HepG2 (cell line): ENCODE data around the gene EML2. TPM values are rescaled to one million over a fixed set of nuclear protein-coding genes. Genes with fewer than 3 reads are reported as not detected.

Experiments used
- ATAC-seq: fragments of 200-7000 bp; cut with Tn5 transposase; 3 replicates; pipeline ENCODE4 v1.9.1; 2020; ENCODE audit warnings: mild to moderate bottlenecking, moderate library complexity
- BruUV-seq: library from RNA; stranded (reverse); fragments of 400-500 nt; replicated peaks from 2 replicates; lab custom pipeline; 2021; lab: Mats Ljungman, UMichigan
- CTCF ChIA-PET: fragments of 300-600 bp; formaldehyde crosslinking; extraction: SDS; loops from one replicate; lab custom pipeline; 2021; ENCODE audit warnings: low total read pairs, inconsistent platforms, low intra/inter-chr PET ratio; lab: Yijun Ruan, JAX
- POLR2A ChIA-PET: fragments of 350-600 bp; sonication (Branson Sonifier 250); formaldehyde crosslinking; loops from one replicate; lab custom pipeline; 2020; ENCODE audit warnings: antibody characterized with exemption, inconsistent platforms; lab: Yijun Ruan, JAX
- DNase-seq: peaks from one replicate; pipeline ENCODE4 v3.0.0-alpha.2; 2015; ENCODE audit warnings: low spot score
- FAIRE-seq: peaks from 3 replicates; lab custom pipeline; 2011; peaks lifted over from hg19 to GRCh38; lab: Jason Lieb, UNC
- H2AFZ ChIP-seq: one replicate; pipeline ENCODE4 v1.6.1; 2011; ENCODE audit warnings: low read length, inconsistent platforms
- H3K27ac ChIP-seq: fragments of 300-600 bp; 3 replicates; pipeline ENCODE4 v1.8.0; 2011; ENCODE audit warnings: mixed run types, mild to moderate bottlenecking, mixed read lengths, low read length, inconsistent platforms; ENCODE audit not compliant: insufficient read depth; ENCODE audit errors: extremely low read length
- H3K27me3 ChIP-seq, 2 experiments: fragments of 200-600 bp in 1 of 2; 2 replicates in 1 of 2; 3 replicates in 1 of 2; pipeline versions ENCODE4 v1.6.0 to v1.8.0; 2011; ENCODE audit warnings: low read length in 2 of 2, mild to moderate bottlenecking in 2 of 2, moderate library complexity in 2 of 2, inconsistent platforms in 1 of 2; ENCODE audit not compliant: insufficient read depth in 2 of 2, control insufficient read depth in 1 of 2
- H3K36me3 ChIP-seq, 2 experiments: fragments of 200-600 bp in 1 of 2; replicated peaks in 1 of 2; 2 replicates in 1 of 2; 3 replicates in 1 of 2; pipeline versions ENCODE4 v1.5.1 to v1.8.0; 2011; ENCODE audit warnings: low read length in 2 of 2, inconsistent platforms in 1 of 2; ENCODE audit not compliant: insufficient read depth in 2 of 2, control insufficient read depth in 1 of 2
- H3K4me1 ChIP-seq: 2 replicates; pipeline ENCODE4 v1.5.1; 2012; ENCODE audit warnings: low read length, inconsistent platforms; ENCODE audit not compliant: insufficient read depth
- H3K4me2 ChIP-seq: 2 replicates; pipeline ENCODE4 v1.6.0; 2011; ENCODE audit warnings: low read depth, low read length, inconsistent platforms
- H3K4me3 ChIP-seq, 3 experiments: fragments of 200-600 bp in 1 of 3; sonication (generic), shearing (Covaris generic) in 1 of 3; replicated peaks in 1 of 3; 2 replicates each; pipeline ENCODE4 v1.5.1; 2011 to 2016; ENCODE audit warnings: low read length in 3 of 3, inconsistent platforms in 2 of 3, low read depth in 2 of 3, mild to moderate bottlenecking in 2 of 3, control low read depth in 1 of 3, mixed read lengths in 1 of 3; ENCODE audit not compliant: insufficient read depth in 1 of 3
- H3K79me2 ChIP-seq: one replicate; pipeline ENCODE4 v1.6.1; 2011; ENCODE audit warnings: low read length, inconsistent platforms; ENCODE audit not compliant: insufficient read depth
- H3K9ac ChIP-seq: 2 replicates; pipeline ENCODE4 v1.6.0; 2011; ENCODE audit warnings: mild to moderate bottlenecking, low read depth, low read length, inconsistent platforms; ENCODE audit not compliant: insufficient read depth
- H3K9me3 ChIP-seq: 2 replicates; pipeline ENCODE4 v1.5.1; 2012; ENCODE audit warnings: mild to moderate bottlenecking, low read length
- H4K20me1 ChIP-seq: 2 replicates; pipeline ENCODE4 v1.6.0; 2011; ENCODE audit warnings: inconsistent platforms, mild to moderate bottlenecking, low read length, moderate library complexity; ENCODE audit not compliant: insufficient read depth
- ARHGAP35 ChIP-seq: sonication (generic); formaldehyde crosslinking; IDR thresholded peaks from 2 replicates; pipeline ENCODE4 v1.9.0; 2022; ENCODE audit warnings: mild to moderate bottlenecking, inconsistent platforms, moderate library complexity, missing genetic modification reagents, borderline replicate concordance
- MAFF ChIP-seq: IDR thresholded peaks from 2 replicates; pipeline ENCODE4 v1.6.1; 2011; ENCODE audit warnings: low read depth, low read length, improper control_type of control experiment
- STAG1 ChIP-seq: sonication (generic); formaldehyde crosslinking; IDR thresholded peaks from 2 replicates; pipeline ENCODE4 v1.4.0; 2020; ENCODE audit warnings: missing genetic modification reagents
- ZNF276 ChIP-seq: sonication (generic); formaldehyde crosslinking; IDR thresholded peaks from 2 replicates; pipeline ENCODE4 v1.4.0; 2020; ENCODE audit warnings: mild to moderate bottlenecking, low read depth, missing genetic modification reagents
- WGBS: methylation state at CpG from one replicate; pipeline ENCODE4 v1.1.6; 2017; ENCODE audit warnings: low lambda C conversion rate; 5-methylcytosine and 5-hydroxymethylcytosine counted together
- in situ Hi-C: cut with HindIII; loops from 2 replicates; pipeline ENCODE4 v1.10.0; 2017; ENCODE audit warnings: low pct_unique_long_range_greater_than_20kb; ENCODE audit not compliant: extremely low pct_ligation_motif_present
- intact Hi-C: fragments of 100-400 bp; cut with micrococcal nuclease; formaldehyde crosslinking; loops from one replicate; pipeline ENCODE4 v1.10.0; 2022; ENCODE audit not compliant: unreplicated experiment
- polyA plus RNA-seq, 8 experiments: library from polyadenylated mRNA; depleted of rRNA in 3 of 8; stranded (reverse) in 7 of 8; unstranded in 1 of 8; fragments of >200 nt; fragmentation: Illumina TruSeq in 4 of 8; extraction: Trizol in 4 of 8; gene quantifications; 2 replicates each; pipeline versions ENCODE4 v1.2.1 to v1.2.3, GENCODE V29; 2011 to 2016; ENCODE audit warnings: low read depth in 4 of 8, missing spikeins in 1 of 8, mixed read lengths in 1 of 8; ENCODE audit not compliant: insufficient read depth in 1 of 8
- total RNA-seq, 5 experiments: library from RNA; depleted of rRNA; stranded (reverse); fragments of >200 nt; fragmentation: Illumina TruSeq; extraction: Trizol; gene quantifications; 2 replicates each; pipeline ENCODE4 v1.2.3, GENCODE V29; 2016; ENCODE audit warnings: low read depth in 1 of 5
- TF ChIP-seq, protein P1 (sequence below), 2 experiments: IDR thresholded peaks; 2 replicates each; pipeline ENCODE4 v1.6.1; 2011 to 2012; ENCODE audit warnings: low read length in 2 of 2, borderline replicate concordance in 1 of 2, low read depth in 1 of 2, mild to moderate bottlenecking in 1 of 2, moderate library complexity in 1 of 2
- TF ChIP-seq, protein P2 (sequence below): sonication (generic); formaldehyde crosslinking; IDR thresholded peaks from 2 replicates; pipeline ENCODE4 v1.4.0; 2020; ENCODE audit warnings: mild to moderate bottlenecking, missing genetic modification reagents

Gene EML2
- total and polyA plus RNA-seq, 2 of the 13 experiments (the other 11 are each of a cell fraction or from before 2014, with no cell fraction given) = 7.3 to 12.9 TPM

- Histone ChIP-seq H4K20me1 (no peaks in the 10 kb centered on the region), H3K4me3 (no peak overlapping the region), H3K79me2 (peaks cover 25% of the 10 kb centered on the region), H3K4me2 (no peak overlapping the region), H3K27me3 (no peaks in the 10 kb centered on the region), H3K36me3 (peaks cover 1% of the 10 kb centered on the region in 2 experiments; a peak in 1 of 5 replicates), H3K27ac (no peak overlapping the region), H3K4me1 (peaks cover 58% of the 10 kb centered on the region), H2AFZ (no peak overlapping the region), H3K9ac (no peak overlapping the region), H3K9me3 (no peaks in the 10 kb centered on the region)
- in situ Hi-C loops = no loop called here
- TF ChIP-seq, protein P1, sequence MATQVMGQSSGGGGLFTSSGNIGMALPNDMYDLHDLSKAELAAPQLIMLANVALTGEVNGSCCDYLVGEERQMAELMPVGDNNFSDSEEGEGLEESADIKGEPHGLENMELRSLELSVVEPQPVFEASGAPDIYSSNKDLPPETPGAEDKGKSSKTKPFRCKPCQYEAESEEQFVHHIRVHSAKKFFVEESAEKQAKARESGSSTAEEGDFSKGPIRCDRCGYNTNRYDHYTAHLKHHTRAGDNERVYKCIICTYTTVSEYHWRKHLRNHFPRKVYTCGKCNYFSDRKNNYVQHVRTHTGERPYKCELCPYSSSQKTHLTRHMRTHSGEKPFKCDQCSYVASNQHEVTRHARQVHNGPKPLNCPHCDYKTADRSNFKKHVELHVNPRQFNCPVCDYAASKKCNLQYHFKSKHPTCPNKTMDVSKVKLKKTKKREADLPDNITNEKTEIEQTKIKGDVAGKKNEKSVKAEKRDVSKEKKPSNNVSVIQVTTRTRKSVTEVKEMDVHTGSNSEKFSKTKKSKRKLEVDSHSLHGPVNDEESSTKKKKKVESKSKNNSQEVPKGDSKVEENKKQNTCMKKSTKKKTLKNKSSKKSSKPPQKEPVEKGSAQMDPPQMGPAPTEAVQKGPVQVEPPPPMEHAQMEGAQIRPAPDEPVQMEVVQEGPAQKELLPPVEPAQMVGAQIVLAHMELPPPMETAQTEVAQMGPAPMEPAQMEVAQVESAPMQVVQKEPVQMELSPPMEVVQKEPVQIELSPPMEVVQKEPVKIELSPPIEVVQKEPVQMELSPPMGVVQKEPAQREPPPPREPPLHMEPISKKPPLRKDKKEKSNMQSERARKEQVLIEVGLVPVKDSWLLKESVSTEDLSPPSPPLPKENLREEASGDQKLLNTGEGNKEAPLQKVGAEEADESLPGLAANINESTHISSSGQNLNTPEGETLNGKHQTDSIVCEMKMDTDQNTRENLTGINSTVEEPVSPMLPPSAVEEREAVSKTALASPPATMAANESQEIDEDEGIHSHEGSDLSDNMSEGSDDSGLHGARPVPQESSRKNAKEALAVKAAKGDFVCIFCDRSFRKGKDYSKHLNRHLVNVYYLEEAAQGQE (IDR thresholded peaks at IDR 0.05; ENCODE audit: borderline replicate concordance in 1 of 2, low read depth in 1 of 2, low read length in 2 of 2) = no peak
- TF ChIP-seq ARHGAP35 (CRISPR knock-in tag) (no peak), ZNF276 (CRISPR knock-in tag) (no peak), STAG1 (CRISPR knock-in tag) (no peak), MAFF (no peak)
- TF ChIP-seq, protein P2, sequence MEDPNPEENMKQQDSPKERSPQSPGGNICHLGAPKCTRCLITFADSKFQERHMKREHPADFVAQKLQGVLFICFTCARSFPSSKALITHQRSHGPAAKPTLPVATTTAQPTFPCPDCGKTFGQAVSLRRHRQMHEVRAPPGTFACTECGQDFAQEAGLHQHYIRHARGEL = no peak
- 90% methylated on average over 3 of the region's 4 CpGs for WGBS
- ChIA-PET CTCF (no interaction called here), POLR2A (no interaction called here)
- no peak for ATAC-seq
- DNase-seq = no peak
- FAIRE-seq = no peak
- intact Hi-C loops = no loop called here
- BruUV-seq = no TSS peak
These were observed 64.7 kb downstream of the EML2 start for GRCh38 chr19:45574526-45574925.
